A549 treated with CpdA at 1 μM for 4 hours (cell line): ENCODE measurements around the gene SPZ1. TPM values are rescaled to one million over a fixed set of nuclear protein-coding genes. Genes with fewer than 3 reads are reported as not detected.

Experiments used
- total RNA-seq: library from RNA; stranded (reverse); fragments of 200-300 nt; extraction: Qiagen RNA extraction; gene quantifications from 5 replicates; pipeline ENCODE4 v1.2.3, GENCODE V29; 2022; ENCODE audit warnings: low read depth

SPZ1 gene, protein sequence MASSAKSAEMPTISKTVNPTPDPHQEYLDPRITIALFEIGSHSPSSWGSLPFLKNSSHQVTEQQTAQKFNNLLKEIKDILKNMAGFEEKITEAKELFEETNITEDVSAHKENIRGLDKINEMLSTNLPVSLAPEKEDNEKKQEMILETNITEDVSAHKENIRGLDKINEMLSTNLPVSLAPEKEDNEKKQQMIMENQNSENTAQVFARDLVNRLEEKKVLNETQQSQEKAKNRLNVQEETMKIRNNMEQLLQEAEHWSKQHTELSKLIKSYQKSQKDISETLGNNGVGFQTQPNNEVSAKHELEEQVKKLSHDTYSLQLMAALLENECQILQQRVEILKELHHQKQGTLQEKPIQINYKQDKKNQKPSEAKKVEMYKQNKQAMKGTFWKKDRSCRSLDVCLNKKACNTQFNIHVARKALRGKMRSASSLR
- total RNA-seq: not detected in 5 replicates

DNA sequence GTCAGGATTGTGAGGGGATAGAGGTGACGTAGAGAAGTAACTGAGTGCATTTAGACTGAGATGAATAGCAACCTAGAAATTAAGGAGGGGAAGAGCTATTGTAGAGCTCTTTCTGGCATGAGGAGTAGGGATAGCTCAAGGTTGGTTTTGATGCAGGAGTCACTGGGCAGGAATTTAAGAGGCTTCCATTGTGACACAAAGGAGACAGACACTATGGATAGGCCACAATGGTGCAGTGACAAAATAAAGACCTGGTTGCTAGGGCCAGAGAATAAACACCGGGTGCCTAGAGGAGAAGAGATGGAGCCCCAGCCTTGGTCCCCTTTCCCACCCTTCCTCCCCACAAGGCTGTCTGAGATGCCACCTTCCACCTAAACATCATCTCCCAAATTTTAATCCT, at the start of gene SPZ1:
Gene SPZ1 (plus strand): TSS at position 301 of the 400 bp plus-strand sequence. CDS start 214 bp downstream, outside the sequence.

Other genes with a start within 250 kb of the SPZ1 start
- 5.6 to 8.6 TPM (median 7.1 TPM) in 5 replicates for gene SERINC5, start 64.0 kb upstream of the SPZ1 start, total RNA-seq
- 11.5 to 25.6 TPM (median 15.2 TPM) in 5 replicates for gene ZFYVE16, start 88.1 kb downstream of the SPZ1 start, total RNA-seq
- 1.5 to 3.7 TPM (median 1.7 TPM) in 5 replicates for gene FAM151B, start 168.1 kb downstream of the SPZ1 start, total RNA-seq